GM06990 (cell line): ENCODE data around the gene IL16.

ENCODE experiments used
- DNase-seq: peaks from one replicate; pipeline ENCODE4 v3.0.0-alpha.2; 2011; ENCODE audit not compliant: insufficient read length; ENCODE audit errors: extremely low read depth
- H3K27me3 ChIP-seq: replicated peaks from 2 replicates; pipeline ENCODE4 v1.6.0; 2011; ENCODE audit warnings: low read length; ENCODE audit not compliant: control insufficient read depth, insufficient read depth
- H3K36me3 ChIP-seq: 2 replicates; pipeline ENCODE4 v1.5.1; 2011; ENCODE audit warnings: low read length; ENCODE audit not compliant: control insufficient read depth, insufficient read depth
- H3K4me3 ChIP-seq: replicated peaks from 2 replicates; pipeline ENCODE4 v1.5.1; 2011; ENCODE audit warnings: low read depth, mild to moderate bottlenecking, control low read depth, low read length
- CTCF ChIP-seq: IDR thresholded peaks from 2 replicates; pipeline ENCODE4 v1.5.1; 2011; ENCODE audit warnings: low read length, control low read depth, mild to moderate bottlenecking, inconsistent platforms; ENCODE audit not compliant: insufficient read depth, poor library complexity, severe bottlenecking

Gene IL16

GRCh38 chr15:81235276-81236123 lies 38.8 kb downstream of the IL16 start:
- H3K4me3 ChIP-seq, result no peak overlapping the region
- H3K36me3 ChIP-seq, result no peaks in the 10 kb centered on the region
- no peaks in the 10 kb centered on the region; the same call in 1 of the 2 replicates for H3K27me3 ChIP-seq
- no peak for TF ChIP-seq CTCF
- no peak for DNase-seq

GRCh38 chr15:81239190-81239589 lies 42.5 kb downstream of the IL16 start:
- Histone ChIP-seq H3K36me3 (no peaks in the 10 kb centered on the region), H3K27me3 (no peaks in the 10 kb centered on the region; the same call in 1 of the 2 replicates), H3K4me3 (no peak overlapping the region)
- DNase-seq, result no peak
- TF ChIP-seq CTCF, result no peak

GRCh38 chr15:81242778-81243177 lies 46.1 kb downstream of the IL16 start:
- Histone ChIP-seq H3K27me3 (peaks cover 2% of the 10 kb centered on the region; the same call in 1 of the 2 replicates), H3K4me3 (no peak overlapping the region), H3K36me3 (no peaks in the 10 kb centered on the region)
- no peak for TF ChIP-seq CTCF
- no peak for DNase-seq

GRCh38 chr15:81244306-81244705 lies 47.6 kb downstream of the IL16 start:
- Histone ChIP-seq H3K4me3 (no peak overlapping the region), H3K27me3 (peaks cover 2% of the 10 kb centered on the region; the same call in 1 of the 2 replicates), H3K36me3 (no peaks in the 10 kb centered on the region)
- no peak for DNase-seq
- no peak for TF ChIP-seq CTCF

- no peak for DNase-seq
- H3K4me3 ChIP-seq, result no peak overlapping the region
- no peaks in the 10 kb centered on the region for H3K36me3 ChIP-seq
- peaks cover 1% of the 10 kb centered on the region for H3K27me3 ChIP-seq
- TF ChIP-seq CTCF, result no peak
Measured at GRCh38 chr15:81253846-81254245, 57.2 kb downstream of the IL16 start.
